ENCODE data around the gene B3GALT4. TPM values are rescaled to one million over a fixed set of nuclear protein-coding genes. Genes with fewer than 3 reads are reported as not detected.

B3GALT4 gene
- total RNA-seq, 2 experiments from 2014 or later: 11.1 to 12.7 TPM

DNA sequence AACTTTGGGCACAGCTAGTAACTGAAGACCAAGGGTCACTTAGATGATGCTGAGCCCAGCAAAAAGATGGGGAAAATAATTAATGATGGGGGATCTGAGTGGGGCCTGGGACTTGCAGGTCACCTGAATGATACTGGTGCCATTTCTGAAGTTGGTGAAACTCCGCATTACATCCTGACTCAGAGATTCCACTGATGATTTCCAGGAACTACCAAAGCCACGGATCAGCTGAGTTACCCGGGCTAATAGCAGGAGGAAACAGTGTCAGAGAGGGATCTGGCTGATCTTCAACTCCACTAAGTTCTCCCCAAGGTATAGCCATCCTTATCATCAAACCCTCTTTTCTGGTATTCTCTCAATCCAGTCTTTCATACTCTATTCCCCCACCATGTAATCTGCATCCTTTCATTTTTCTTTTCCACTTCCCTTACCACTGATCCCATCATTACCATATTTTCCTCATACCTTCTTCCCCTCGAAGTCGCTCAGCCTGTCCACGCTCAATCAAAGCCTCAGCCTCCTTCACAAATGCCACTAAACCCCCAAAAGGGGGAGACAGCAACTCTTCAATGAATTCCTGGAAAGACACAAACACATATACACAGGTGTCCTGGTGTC, 25.4 kb upstream of the B3GALT4 start:
- peaks cover 20% of the 10 kb centered on the region for H3K36me3 ChIP-seq (ENCODE audit: insufficient read depth, low read length)
- H3K27ac ChIP-seq (ENCODE audit: low read depth in 1 of 2, low read length in 2 of 2): no peak overlapping the region
- H3K4me1 Mint-ChIP-seq (ENCODE audit: low read depth): peaks cover 37% of the 10 kb centered on the region
- H3K4me3 ChIP-seq (ENCODE audit: low read length): no peak overlapping the region
- DNase-seq: no peak
- CTCF ChIA-PET: interaction anchor here (1.6 to 6.8 kb wide), 2 partner anchors 90 to 460 kb away, joined by 3 to 76 read pairs; partner anchors contain the start of gene UQCC2
- no peaks in the 10 kb centered on the region for H3K9me3 Mint-ChIP-seq
- peak overlapping the region; percentile 82 for H3K4me3 Mint-ChIP-seq
- no peaks in the 10 kb centered on the region for H3K27me3 Mint-ChIP-seq
- H3K27ac Mint-ChIP-seq: peak overlapping the region; percentile 81
- H3K36me3 Mint-ChIP-seq (ENCODE audit: low read depth): peaks cover 28% of the 10 kb centered on the region
- POLR2A ChIA-PET: interaction anchor here (0.7 to 4.0 kb wide), 4 partner anchors 20 to 48 kb away, joined by 3 to 95 read pairs (median 16); partner anchors contain the start of genes B3GALT4, RPS18 and VPS52
- H3K4me1 ChIP-seq (ENCODE audit: insufficient read depth, low read length): peaks cover 32% of the 10 kb centered on the region
- ATAC-seq (ENCODE audit: poor library complexity): no peak
- no peaks in the 10 kb centered on the region for H3K27me3 ChIP-seq (ENCODE audit: control insufficient read depth in 1 of 2, insufficient read depth in 2 of 2, low read length in 2 of 2)
- H3K9me3 ChIP-seq (ENCODE audit: control insufficient read depth in 1 of 2, insufficient read depth in 1 of 2, low read length in 2 of 2): no peaks in the 10 kb centered on the region
- TF ChIP-seq, protein P1, sequence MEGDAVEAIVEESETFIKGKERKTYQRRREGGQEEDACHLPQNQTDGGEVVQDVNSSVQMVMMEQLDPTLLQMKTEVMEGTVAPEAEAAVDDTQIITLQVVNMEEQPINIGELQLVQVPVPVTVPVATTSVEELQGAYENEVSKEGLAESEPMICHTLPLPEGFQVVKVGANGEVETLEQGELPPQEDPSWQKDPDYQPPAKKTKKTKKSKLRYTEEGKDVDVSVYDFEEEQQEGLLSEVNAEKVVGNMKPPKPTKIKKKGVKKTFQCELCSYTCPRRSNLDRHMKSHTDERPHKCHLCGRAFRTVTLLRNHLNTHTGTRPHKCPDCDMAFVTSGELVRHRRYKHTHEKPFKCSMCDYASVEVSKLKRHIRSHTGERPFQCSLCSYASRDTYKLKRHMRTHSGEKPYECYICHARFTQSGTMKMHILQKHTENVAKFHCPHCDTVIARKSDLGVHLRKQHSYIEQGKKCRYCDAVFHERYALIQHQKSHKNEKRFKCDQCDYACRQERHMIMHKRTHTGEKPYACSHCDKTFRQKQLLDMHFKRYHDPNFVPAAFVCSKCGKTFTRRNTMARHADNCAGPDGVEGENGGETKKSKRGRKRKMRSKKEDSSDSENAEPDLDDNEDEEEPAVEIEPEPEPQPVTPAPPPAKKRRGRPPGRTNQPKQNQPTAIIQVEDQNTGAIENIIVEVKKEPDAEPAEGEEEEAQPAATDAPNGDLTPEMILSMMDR (IDR thresholded peaks at IDR 0.05): no peak
- intact Hi-C loops (cut with DNase I, micrococcal nuclease): no loop called here

DNA sequence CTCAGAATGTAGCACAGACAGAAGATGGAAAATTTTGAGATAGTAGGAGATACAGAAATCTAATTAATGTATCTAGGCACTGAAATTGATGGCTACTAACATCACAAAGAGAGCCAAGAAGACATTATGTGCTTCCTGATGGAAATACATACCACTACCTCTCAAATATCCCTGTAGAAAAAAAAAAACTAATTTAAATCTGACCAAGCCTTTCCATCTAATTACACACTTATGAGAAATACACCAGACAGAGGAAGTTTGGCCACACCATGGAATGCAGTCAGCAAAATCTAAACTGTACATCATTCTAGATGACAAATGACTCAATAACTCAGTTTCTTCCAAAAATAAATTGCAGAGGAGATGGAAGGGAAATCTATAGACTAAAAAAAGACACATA, 24.2 kb upstream of the B3GALT4 start:
- Histone ChIP-seq H3K36me3 (ENCODE audit: insufficient read depth, low read length) (peaks cover 20% of the 10 kb centered on the region), H3K4me3 (ENCODE audit: low read length) (no peak overlapping the region), H3K9me3 (ENCODE audit: control insufficient read depth in 1 of 2, insufficient read depth in 1 of 2, low read length in 2 of 2) (no peaks in the 10 kb centered on the region), H3K4me1 (ENCODE audit: insufficient read depth, low read length) (peaks cover 32% of the 10 kb centered on the region), H3K27me3 (ENCODE audit: control insufficient read depth in 1 of 2, insufficient read depth in 2 of 2, low read length in 2 of 2) (no peaks in the 10 kb centered on the region), H3K27ac (ENCODE audit: low read depth in 1 of 2, low read length in 2 of 2) (no peak overlapping the region)
- ATAC-seq (ENCODE audit: poor library complexity): no peak
- TF ChIP-seq, protein P1 (IDR thresholded peaks at IDR 0.05): no peak
- intact Hi-C loops (cut with DNase I, micrococcal nuclease): no loop called here
- H3K4me1 Mint-ChIP-seq (ENCODE audit: low read depth): peaks cover 37% of the 10 kb centered on the region
- H3K27me3 Mint-ChIP-seq: no peaks in the 10 kb centered on the region
- no peak overlapping the region for H3K27ac Mint-ChIP-seq
- ChIA-PET POLR2A (no interaction called here), CTCF (interaction anchor here (0.7 kb wide), 1 partner anchor 56 kb away, joined by 3 read pairs; no protein-coding TSS in a partner anchor)
- H3K36me3 Mint-ChIP-seq (ENCODE audit: low read depth): peaks cover 30% of the 10 kb centered on the region
- no peaks in the 10 kb centered on the region for H3K9me3 Mint-ChIP-seq
- H3K4me3 Mint-ChIP-seq: no peak overlapping the region
- DNase-seq: no peak

DNA sequence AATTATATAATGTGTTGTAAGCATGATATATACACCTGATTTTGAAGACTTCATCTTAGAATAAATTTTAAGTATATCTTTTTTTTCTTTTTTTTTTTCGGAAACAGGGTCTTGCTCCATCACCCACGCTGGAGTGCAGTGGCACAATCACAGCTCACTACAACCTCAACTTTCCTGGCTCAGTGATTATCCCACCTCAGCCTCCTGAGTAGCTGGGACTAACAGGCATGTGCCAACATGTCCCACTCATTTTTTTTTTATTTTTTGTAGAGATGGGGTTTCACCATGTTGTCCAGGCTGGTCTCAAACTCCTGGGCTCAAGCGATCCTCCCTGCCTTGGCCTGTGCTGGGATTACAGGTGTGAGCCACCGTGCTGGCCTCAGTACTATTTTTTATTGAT, 22.3 kb upstream of the B3GALT4 start:
- peaks cover 38% of the 10 kb centered on the region for H3K36me3 Mint-ChIP-seq (ENCODE audit: low read depth)
- intact Hi-C loops (cut with DNase I, micrococcal nuclease): no loop called here
- Histone ChIP-seq H3K27ac (ENCODE audit: low read depth in 1 of 2, low read length in 2 of 2) (no peak overlapping the region), H3K27me3 (ENCODE audit: control insufficient read depth in 1 of 2, insufficient read depth in 2 of 2, low read length in 2 of 2) (no peaks in the 10 kb centered on the region), H3K9me3 (ENCODE audit: control insufficient read depth in 1 of 2, insufficient read depth in 1 of 2, low read length in 2 of 2) (no peaks in the 10 kb centered on the region), H3K4me3 (ENCODE audit: low read length) (no peak overlapping the region), H3K4me1 (ENCODE audit: insufficient read depth, low read length) (peaks cover 17% of the 10 kb centered on the region), H3K36me3 (ENCODE audit: insufficient read depth, low read length) (peaks cover 24% of the 10 kb centered on the region)
- ATAC-seq (ENCODE audit: poor library complexity) (no peak), DNase-seq (no peak)
- no peaks in the 10 kb centered on the region for H3K9me3 Mint-ChIP-seq
- H3K27ac Mint-ChIP-seq: no peak overlapping the region
- ChIA-PET POLR2A (no interaction called here), CTCF (no interaction called here)
- peaks cover 19% of the 10 kb centered on the region for H3K4me1 Mint-ChIP-seq (ENCODE audit: low read depth)
- TF ChIP-seq, protein P1 (IDR thresholded peaks at IDR 0.05): no peak
- no peak overlapping the region for H3K4me3 Mint-ChIP-seq
- no peaks in the 10 kb centered on the region for H3K27me3 Mint-ChIP-seq

All from CD4-positive, alpha-beta T cell (primary cell).